Vagina (tissue), 2 donors: ENCODE results near the gene DIP2B.

Source experiments
- POLR2AphosphoS5 ChIP-seq, 2 donors: sonication (generic); formaldehyde crosslinking; IDR thresholded peaks; one replicate each; pipeline ENCODE4 v1.9.0; 2017; ENCODE audit warnings: antibody characterized with exemption in 2 of 2, mild to moderate bottlenecking in 2 of 2, low read depth in 1 of 2; ENCODE audit not compliant: insufficient read depth in 1 of 2
- TF ChIP-seq, protein P1 (sequence below), 3 experiments: fragments of 450-650 bp in 2 of 3; fragments of 200-600 bp in 1 of 3; sonication (generic) in 1 of 3; IDR thresholded peaks; one replicate each; pipeline ENCODE4 v1.5.1; 2017 to 2019; ENCODE audit warnings: antibody characterized with exemption in 3 of 3, mild to moderate bottlenecking in 2 of 3, moderate library complexity in 2 of 3

DNA sequence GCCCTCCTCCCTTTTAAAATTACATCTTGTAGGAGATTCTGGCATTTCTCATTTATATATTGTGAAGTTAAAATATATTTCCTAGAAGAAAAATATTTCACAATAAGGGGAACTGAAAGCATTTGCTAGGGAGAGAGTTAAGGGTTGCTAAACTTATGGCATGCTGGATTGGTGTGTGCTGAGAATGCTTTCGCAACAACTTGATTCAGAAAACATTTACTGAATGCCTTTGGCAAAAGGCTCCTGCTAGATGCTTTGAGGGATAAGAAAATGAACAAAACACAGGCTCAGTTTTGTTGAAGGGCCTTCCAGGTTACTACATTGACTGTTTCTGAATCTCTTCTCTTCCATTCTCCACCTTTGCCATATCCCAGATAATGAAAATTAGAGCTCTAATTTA, 67.5 kb downstream of the DIP2B start:
- TF ChIP-seq, protein P1, sequence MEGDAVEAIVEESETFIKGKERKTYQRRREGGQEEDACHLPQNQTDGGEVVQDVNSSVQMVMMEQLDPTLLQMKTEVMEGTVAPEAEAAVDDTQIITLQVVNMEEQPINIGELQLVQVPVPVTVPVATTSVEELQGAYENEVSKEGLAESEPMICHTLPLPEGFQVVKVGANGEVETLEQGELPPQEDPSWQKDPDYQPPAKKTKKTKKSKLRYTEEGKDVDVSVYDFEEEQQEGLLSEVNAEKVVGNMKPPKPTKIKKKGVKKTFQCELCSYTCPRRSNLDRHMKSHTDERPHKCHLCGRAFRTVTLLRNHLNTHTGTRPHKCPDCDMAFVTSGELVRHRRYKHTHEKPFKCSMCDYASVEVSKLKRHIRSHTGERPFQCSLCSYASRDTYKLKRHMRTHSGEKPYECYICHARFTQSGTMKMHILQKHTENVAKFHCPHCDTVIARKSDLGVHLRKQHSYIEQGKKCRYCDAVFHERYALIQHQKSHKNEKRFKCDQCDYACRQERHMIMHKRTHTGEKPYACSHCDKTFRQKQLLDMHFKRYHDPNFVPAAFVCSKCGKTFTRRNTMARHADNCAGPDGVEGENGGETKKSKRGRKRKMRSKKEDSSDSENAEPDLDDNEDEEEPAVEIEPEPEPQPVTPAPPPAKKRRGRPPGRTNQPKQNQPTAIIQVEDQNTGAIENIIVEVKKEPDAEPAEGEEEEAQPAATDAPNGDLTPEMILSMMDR (IDR thresholded peaks at IDR 0.05): no peak
- TF ChIP-seq POLR2AphosphoS5 (IDR thresholded peaks at IDR 0.05; ENCODE audit: insufficient read depth in 1 of 2, low read depth in 1 of 2): peak in 1 of 2 donors; percentile 92
